ENCODE measurements around the gene CCNG2.

CCNG2 gene

GRCh38 chr4:77156912-77157858 is at the start of gene CCNG2:
TSS of gene CCNG2 (plus strand) at chr4:77157207. CDS start at chr4:77158533, 1,326 bp downstream.
- DNase-seq, result peak in 1 of 2 donors; percentile 80

- no peak for DNase-seq
These were observed 46.3 kb upstream of the CCNG2 start for GRCh38 chr4:77110730-77111129.

- DNase-seq, result no peak
These were observed 43.9 kb upstream of the CCNG2 start for GRCh38 chr4:77113069-77113468.

- DNase-seq, result no peak
These were observed 39.3 kb upstream of the CCNG2 start for GRCh38 chr4:77117721-77118120.

GRCh38 chr4:77120886-77121508 is 36.0 kb upstream of the CCNG2 start:
- no peak for DNase-seq

- no peak for DNase-seq
These were observed 35.2 kb upstream of the CCNG2 start for GRCh38 chr4:77121736-77122240.

- no peak for DNase-seq
These were observed 34.4 kb upstream of the CCNG2 start for GRCh38 chr4:77122656-77123055.

GRCh38 chr4:77123411-77123810 is 33.6 kb upstream of the CCNG2 start:
- DNase-seq, result no peak

- DNase-seq, result no peak
These were observed 32.4 kb upstream of the CCNG2 start for GRCh38 chr4:77124576-77124975.

GRCh38 chr4:77125961-77126360 is 31.0 kb upstream of the CCNG2 start:
- no peak for DNase-seq

- DNase-seq, result peak; percentile 73 to 84
These were observed 30.2 kb upstream of the CCNG2 start for GRCh38 chr4:77126809-77127208.

GRCh38 chr4:77127215-77127614 is 29.8 kb upstream of the CCNG2 start:
- no peak for DNase-seq

GRCh38 chr4:77127837-77128621 is 29.0 kb upstream of the CCNG2 start:
- no peak for DNase-seq

- DNase-seq, result no peak
These were observed 24.2 kb upstream of the CCNG2 start for GRCh38 chr4:77132652-77133312.

- peak; percentile 57 to 71 for DNase-seq
These were observed 19.6 kb upstream of the CCNG2 start for GRCh38 chr4:77137448-77137847.

- no peak for DNase-seq
These were observed 14.9 kb upstream of the CCNG2 start for GRCh38 chr4:77141964-77142645.

GRCh38 chr4:77142646-77143028 is 14.4 kb upstream of the CCNG2 start:
- DNase-seq, result no peak

GRCh38 chr4:77143091-77143490 is 13.9 kb upstream of the CCNG2 start:
- DNase-seq, result no peak

- DNase-seq, result no peak
These were observed 11.2 kb upstream of the CCNG2 start for GRCh38 chr4:77145842-77146185.

GRCh38 chr4:77146186-77147078 is 10.6 kb upstream of the CCNG2 start:
- peak; percentile 65 to 69 for DNase-seq

Data from inflammatory macrophage treated with lipopolysaccharide for 1 hour (primary cell).